Erythroblast (primary cell): ENCODE measurements around the gene DAGLA.

Experiments used
- GATA1 ChIP-seq: IDR thresholded peaks from 2 replicates; pipeline ENCODE4 v1.6.1; 2011; ENCODE audit warnings: low read depth, mild to moderate bottlenecking, control low read depth, low read length, moderate library complexity
- POLR2A ChIP-seq: IDR thresholded peaks from 2 replicates; pipeline ENCODE4 v1.6.1; 2011; ENCODE audit warnings: mild to moderate bottlenecking, low read length

- TF ChIP-seq POLR2A, result no peak
- TF ChIP-seq GATA1, result no peak
These were observed 14.9 kb downstream of the DAGLA start for GRCh38 chr11:61694946-61695706.
